MM.1S (cell line): ENCODE measurements around the gene TM9SF2.

ENCODE experiments used
- CTCF ChIP-seq: fragments of 300-600 bp; sonication (generic); IDR thresholded peaks from 2 replicates; pipeline ENCODE4 v1.5.1; 2016; ENCODE audit warnings: antibody characterized with exemption, low read length, mixed read lengths
- EZH2 ChIP-seq: fragments of 300-600 bp; sonication (generic); optimal IDR thresholded peaks from 2 replicates; pipeline ENCODE3; 2017; ENCODE audit warnings: low read depth, mild to moderate bottlenecking, antibody characterized with exemption, low read length, mixed read lengths
- EZH2phosphoT487 ChIP-seq: fragments of 300-600 bp; sonication (generic); IDR thresholded peaks from 2 replicates; pipeline ENCODE4 v1.6.1; 2018; ENCODE audit warnings: antibody characterized with exemption, low read length

DNA sequence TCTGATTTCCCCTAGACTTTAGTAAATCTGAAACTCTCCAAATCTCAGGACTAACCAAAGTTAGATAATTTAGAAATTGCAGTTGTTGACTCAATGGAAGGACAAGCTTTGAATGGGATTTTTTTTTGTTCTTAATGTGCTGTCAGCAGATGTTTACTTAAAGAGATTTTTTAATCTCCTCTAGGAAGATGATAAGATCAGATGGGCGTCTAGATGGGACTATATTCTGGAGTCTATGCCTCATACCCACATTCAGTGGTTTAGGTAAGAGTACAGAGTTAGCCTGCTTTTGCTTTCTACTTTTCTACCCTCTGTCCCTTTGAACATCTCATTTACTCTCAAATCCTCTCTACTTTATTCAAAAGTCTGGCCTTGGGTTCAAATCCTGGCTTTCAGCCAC, 39.3 kb downstream of the TM9SF2 start:
- TF ChIP-seq CTCF, result no peak
- TF ChIP-seq EZH2, result no peak
- no peak for TF ChIP-seq EZH2phosphoT487
